Activated T-helper 9 cell treated with anti-CD3 and anti-CD28 coated beads, Interleukin-2, amount 50 U/mL, for 16 hours (primary cell): ENCODE data around the gene BCL3.
"Not testable (repeated sequence)": the region's sequence is repeated elsewhere in the genome, so short reads cannot be mapped to it uniquely, and the experiment has no call there.

ENCODE experiments used
- DNase-seq: peaks from one replicate; pipeline ENCODE4 v3.0.0-alpha.2; 2020; ENCODE audit warnings: low read depth

BCL3 gene

GRCh38 chr19:44758596-44758995 lies 10.1 kb downstream of the BCL3 start:
- DNase-seq = no peak

- DNase-seq = no peak
Measured at GRCh38 chr19:44759083-44759804, 10.7 kb downstream of the BCL3 start.

DNA sequence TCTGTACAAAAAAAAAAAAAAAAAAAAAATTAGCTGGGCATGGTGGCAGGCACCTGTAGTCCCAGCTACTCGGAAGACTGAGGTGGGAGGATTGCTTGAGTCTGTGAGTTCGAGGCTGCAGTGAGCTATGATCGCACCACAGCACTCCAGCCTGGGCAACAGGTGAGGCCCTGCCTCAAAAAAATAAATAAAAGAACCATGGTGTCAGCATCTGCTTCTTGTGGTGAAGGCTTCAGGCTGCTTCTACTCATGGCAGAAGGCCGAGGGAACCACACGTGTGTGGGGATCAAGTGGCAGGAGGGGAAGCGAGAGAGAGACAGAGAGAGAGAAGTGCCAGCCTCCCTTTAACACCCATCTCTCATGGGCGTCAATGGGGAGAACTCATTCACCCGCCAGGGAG lies 13.5 kb downstream of the BCL3 start:
- DNase-seq = no peak

GRCh38 chr19:44765033-44765948 lies 16.8 kb downstream of the BCL3 start:
- DNase-seq = no peak

- no peak for DNase-seq
Measured at GRCh38 chr19:44765949-44766335, 17.4 kb downstream of the BCL3 start.

DNA sequence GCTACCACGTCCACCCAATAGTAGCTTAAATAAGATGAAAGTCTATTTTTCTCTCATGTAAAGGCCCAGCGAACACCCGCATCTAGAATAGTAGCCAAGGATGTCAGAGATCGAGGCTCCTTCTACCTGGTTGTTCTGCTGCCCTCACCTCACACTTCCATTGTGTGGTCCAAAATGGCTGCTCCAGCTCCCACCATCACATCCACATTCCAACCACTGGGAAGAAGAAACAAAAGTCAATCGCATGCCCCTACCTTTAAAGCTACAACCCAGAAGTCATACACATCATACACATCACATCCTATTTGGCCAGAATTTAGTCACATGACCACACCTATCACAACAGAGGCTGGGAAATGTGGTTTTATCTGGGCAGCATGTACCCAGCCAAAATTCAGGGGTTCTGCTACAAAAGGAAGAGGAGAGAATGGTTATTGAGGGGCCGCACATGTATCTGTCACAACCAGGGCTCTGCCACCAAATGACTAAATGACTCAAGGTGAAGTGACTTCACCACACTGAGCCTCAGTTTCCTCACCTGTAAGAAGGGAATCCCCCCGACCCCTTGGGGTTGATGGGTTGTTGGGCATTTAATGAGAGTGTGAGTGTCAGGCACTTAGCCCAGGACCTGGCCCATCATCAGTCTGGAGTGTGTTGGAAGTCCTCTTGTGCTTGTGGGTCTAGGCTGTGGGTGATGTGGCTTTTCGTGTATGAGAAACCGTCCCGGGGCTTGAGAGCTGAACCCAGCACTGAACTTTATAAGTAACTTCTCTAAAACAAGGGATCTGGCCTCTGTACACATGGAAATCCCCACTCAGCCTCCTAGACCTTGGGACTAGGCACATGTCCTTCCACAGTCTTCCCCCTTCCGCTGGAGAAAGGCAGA lies 19.0 kb downstream of the BCL3 start:
- DNase-seq = no peak

DNA sequence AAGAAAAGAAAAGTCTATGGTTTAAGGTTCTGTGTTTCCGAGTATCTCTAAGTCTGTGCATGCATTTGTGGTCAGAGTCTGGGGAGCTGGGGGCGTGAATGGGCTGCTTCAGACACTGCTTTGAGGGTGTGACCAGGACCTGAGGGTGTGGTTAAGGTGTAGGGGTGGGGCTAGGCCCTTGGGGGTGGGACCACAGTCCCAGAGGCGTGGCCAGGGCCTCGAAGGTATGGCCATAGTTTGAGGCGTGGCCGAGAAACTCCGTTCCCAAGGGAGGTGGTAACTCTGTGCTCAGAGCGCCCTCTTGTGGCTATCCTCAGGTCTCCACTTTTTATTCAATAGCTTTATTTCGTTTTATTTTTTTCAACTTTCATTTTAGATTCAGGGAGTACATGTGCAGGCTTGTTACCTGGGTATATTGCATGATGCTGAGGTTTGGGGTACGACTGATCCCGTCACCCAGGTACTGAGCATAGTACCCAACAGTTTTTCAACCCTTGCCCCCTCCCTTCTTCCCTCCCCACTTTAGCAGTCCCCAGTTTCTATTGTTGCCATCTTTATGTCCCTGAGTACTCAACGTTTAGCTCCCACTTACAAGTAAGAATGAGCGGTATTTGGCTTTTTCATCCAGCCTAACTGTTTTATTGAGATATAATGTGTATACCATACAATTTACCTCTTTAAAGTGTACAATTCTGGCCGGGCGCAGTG lies 22.2 kb downstream of the BCL3 start:
- DNase-seq = peak; percentile 94

GRCh38 chr19:44772144-44772543 lies 23.6 kb downstream of the BCL3 start:
- DNase-seq = not testable (repeated sequence)

DNA sequence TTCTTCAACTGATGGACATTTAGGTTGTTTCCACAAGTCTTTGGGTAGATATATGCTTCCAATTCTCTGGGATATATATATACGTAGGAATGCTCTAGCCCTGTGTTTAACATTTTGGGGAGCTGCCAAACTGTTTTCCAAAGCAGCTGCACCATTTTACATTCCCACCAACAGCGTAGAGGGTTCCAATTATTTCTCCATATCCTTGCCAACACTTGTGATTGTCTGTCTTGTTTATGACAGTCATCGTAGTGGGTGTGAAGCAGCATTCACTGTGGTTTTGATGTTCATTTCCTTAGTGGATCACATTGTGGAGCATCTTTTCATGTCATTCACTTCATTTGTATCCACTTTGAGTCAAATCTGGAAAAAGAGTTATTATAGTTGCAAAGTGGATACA lies 24.5 kb downstream of the BCL3 start:
- DNase-seq = no peak

DNA sequence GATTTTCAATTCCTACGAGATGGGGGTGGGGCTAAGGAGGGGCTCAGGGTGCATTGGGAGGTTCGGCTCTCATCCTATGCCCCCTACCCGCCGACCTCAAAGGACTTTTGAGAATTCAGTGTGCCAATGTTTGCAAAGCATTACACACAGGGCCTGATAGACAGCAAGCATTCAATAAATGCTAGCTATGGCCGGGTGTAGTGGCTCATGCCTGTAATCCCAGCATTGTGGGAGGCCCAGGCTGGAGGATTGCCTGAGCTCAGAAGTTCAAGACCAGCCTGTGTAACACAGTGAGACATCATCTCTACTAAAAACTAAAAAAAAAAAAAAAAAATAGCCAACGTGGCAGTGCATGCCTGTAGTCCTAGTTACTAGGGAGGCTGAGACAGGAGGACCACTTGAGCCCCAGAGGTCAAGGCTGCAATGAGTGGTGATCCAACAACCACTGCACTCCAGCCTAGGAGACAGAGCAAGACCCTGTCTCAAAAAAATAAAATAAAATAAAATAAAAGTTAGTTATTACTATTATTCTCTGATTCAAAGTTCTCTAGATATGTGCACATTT lies 27.2 kb downstream of the BCL3 start:
- DNase-seq = no peak

DNA sequence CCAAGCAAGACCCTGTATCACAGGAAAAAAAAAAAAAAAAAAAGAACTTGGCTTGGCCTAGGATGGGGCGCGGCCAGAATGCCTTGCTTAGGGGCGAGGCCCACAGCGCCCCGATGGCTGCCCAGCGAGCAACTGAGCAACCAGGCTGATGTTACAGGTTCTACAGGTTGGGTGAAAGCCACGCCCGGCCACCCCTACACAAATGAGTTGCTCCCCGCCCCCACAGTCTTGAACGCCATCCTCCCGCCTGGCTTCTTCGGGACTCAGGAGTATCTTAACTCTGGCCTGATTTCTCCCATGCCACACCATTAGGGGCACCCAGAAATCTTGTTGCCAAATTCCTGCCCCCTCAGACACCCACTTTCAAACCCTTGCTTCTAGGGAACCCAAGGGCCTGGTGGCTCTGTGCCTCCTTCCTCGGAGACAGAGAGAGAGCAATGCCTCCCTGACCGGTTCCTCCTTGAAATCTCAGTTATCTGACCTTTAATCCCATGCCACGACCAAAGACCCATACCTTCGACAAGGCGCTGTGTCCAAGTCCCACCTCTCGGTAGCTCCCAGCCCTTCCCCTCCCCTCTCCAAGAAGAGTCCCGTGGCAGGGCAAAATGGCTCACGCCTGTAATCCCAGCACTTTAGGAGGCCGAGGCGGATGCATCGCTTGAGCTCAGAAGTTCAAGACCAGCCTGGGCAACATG lies 28.0 kb downstream of the BCL3 start:
- DNase-seq = no peak

- no peak for DNase-seq
Measured at GRCh38 chr19:44777715-44778347, 29.3 kb downstream of the BCL3 start, which contains the start of gene CBLC. Gene CBLC (plus strand): TSS chr19:44777890. CDS start chr19:44777932, 42 bp downstream.

DNA sequence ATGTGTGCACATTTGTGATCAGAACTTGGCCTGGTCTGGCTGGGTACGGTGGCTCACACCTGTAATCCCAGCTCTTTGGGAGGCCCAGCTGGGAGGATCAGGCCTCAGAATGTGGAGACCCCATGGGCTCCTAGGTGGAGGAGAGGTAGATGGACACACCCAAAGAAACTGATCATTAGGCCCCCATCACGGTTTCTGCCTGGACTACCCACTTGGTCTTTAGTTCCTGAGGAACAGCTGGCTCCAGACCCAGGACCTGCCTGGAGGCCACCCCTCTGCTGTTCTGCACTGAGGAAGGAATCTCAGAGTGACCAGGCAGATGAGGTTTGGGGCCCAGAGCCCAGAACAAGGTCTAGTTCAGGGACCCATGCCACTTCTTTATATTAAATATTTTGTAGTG lies 30.6 kb downstream of the BCL3 start:
- DNase-seq = no peak

DNA sequence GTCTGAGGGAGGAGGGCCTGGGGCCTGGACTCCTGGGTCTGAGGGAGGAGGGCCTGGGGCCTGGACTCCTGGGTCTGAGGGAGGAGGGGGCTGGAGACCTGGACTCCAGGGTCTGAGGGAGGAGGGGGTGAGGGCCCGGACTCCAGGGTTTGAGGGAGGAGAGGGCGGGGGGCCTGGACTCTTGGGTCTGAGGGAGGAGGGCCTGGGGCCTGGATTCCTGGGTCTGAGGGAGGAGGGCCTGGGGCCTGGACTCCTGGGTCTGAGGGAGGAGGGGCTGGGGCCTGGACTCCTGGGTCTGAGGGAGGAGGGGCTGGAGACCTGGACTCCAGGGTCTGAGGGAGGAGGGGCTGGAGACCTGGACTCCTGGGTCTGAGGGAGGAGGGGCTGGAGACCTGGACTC lies 33.2 kb downstream of the BCL3 start:
- not testable (repeated sequence) for DNase-seq

DNA sequence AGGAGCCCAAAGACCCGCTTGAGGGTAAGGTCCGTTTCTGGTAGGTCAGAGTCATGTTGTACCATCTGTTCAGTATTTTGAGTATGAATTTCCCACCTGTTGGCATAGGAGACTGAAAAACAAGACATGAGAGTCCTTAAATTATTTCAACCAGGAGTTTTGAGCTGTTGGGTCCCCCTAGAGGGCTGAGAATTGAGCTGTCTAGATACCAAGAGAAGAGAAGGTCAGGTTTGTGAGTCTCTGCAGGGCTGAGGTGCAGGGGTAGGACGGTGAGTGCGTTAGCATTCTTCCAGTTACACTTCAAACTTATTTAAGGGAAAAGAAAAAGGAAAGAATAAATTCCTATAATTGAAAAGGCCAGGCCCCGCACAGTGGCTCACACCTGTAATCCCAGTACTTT lies 34.2 kb downstream of the BCL3 start:
- no peak for DNase-seq

- DNase-seq = no peak
Measured at GRCh38 chr19:44783545-44783944, 35.0 kb downstream of the BCL3 start.

- no peak for DNase-seq
Measured at GRCh38 chr19:44785271-44785670, 36.8 kb downstream of the BCL3 start.

GRCh38 chr19:44785993-44786392 lies 37.5 kb downstream of the BCL3 start:
- no peak for DNase-seq

- DNase-seq = no peak
Measured at GRCh38 chr19:44788971-44789370, 40.5 kb downstream of the BCL3 start.

DNA sequence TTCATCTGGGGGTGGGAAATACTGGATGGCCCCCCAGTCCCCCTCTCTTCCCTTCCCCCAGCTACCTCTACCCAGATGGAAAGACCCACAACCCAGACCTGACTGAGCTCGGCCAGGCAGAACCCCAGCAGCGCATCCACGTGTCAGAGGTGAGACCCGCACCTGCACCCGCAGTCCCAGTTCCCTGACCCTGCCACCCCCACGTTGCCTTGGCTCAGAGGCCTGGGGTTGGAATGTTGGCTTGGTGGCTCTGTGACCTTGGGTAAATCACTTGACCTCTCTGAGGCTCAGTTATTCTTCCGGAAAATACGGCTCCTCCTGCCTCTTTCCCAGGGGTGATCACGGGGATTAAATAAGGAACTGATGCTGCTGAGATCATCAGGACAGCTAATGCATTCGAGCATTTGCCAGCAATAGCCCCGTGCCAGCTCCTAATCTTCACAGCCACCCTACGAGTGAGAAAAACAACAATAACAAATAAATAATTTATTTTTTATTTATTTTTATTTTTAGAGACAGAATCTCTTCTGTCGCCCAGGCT lies 41.5 kb downstream of the BCL3 start:
- no peak for DNase-seq
